ENCODE results near the gene NR2C1. TPM values are rescaled to one million over a fixed set of nuclear protein-coding genes. Genes with fewer than 3 reads are reported as not detected.

NR2C1 gene
- total and polyA plus RNA-seq, 8 donors: 8.5 to 54.5 (median 14.6) TPM

DNA sequence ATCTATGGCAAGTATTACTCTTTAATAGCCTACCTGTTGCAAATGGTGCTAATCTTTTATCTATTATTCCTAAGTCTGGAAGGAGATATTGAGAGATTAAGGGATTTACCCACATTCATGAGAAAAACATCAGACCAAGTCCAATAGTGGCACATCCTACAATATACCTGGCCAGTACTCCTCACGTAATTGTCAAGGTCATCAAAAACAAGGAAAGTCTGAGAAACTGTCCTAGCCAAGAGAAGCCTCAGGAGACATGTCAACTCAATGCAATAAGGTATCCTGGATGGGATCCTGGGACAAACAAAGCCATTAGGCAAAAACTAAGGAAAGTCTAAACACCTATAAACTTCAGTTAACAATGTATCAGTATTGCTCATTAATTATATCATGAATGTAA, 12.5 kb downstream of the NR2C1 start:
- Histone ChIP-seq H3K4me1 (no peaks in the 10 kb centered on the region), H3K27ac (no peak overlapping the region), H3K9me3 (no peaks in the 10 kb centered on the region), H3K36me3 (peaks cover 0 to 57% (median 13%) of the 10 kb centered on the region in 3 donors), H3K4me3 (no peak overlapping the region), H3K27me3 (no peaks in the 10 kb centered on the region)
- intact Hi-C loops (cut with DNase I): no loop called here
- ATAC-seq: no peak
- no peak for FAIRE-seq
- TF ChIP-seq CTCF (IDR thresholded peaks at IDR 0.05): no peak
- 66 to 71% methylated on average over 1 of the region's 1 CpG for WGBS, 2 donors
- no peak for DNase-seq

DNA sequence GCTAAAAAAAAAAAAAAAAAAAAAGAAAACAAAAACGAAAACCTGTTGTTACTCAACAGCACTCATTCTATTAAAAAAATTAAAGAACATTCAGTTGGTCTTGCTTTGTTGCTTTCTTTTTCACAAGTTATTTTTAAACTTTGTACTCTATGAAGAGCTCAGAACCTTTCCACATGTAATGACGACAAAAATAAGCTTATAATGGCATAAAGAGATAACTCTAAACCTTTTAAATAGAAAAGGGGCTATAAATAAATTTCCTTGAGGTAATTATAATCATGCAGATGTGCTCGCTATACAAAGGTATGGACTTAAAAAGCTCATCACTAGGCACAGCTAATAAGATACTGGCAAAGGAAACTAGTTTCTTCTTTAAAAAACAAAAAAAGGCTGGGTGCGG, 13.4 kb downstream of the NR2C1 start:
- H3K27ac ChIP-seq: no peak overlapping the region
- H3K27me3 ChIP-seq: no peaks in the 10 kb centered on the region
- H3K9me3 ChIP-seq: no peaks in the 10 kb centered on the region
- H3K36me3 ChIP-seq: peaks cover 0 to 57% (median 13%) of the 10 kb centered on the region in 3 donors
- H3K4me3 ChIP-seq: no peak overlapping the region
- DNase-seq: no peak
- no peak for FAIRE-seq
- intact Hi-C loops (cut with DNase I): no loop called here
- 94 to 97% methylated on average over 4 of the region's 4 CpGs for WGBS, 2 donors
- no peak for ATAC-seq
- no peaks in the 10 kb centered on the region for H3K4me1 ChIP-seq
- no peak for TF ChIP-seq CTCF (IDR thresholded peaks at IDR 0.05)

GRCh38 chr12:95057424-95057823, 16.0 kb downstream of the NR2C1 start:
- Histone ChIP-seq H3K36me3 (peaks cover 0 to 60% (median 12%) of the 10 kb centered on the region in 3 donors), H3K4me3 (no peak overlapping the region), H3K9me3 (no peaks in the 10 kb centered on the region), H3K27ac (no peak overlapping the region), H3K4me1 (no peaks in the 10 kb centered on the region), H3K27me3 (no peaks in the 10 kb centered on the region)
- 98 to 99% methylated on average over 3 of the region's 3 CpGs for WGBS, 2 donors
- intact Hi-C loops (cut with DNase I): no loop called here
- ATAC-seq (no peak), FAIRE-seq (no peak), DNase-seq (no peak)
- TF ChIP-seq CTCF (IDR thresholded peaks at IDR 0.05): no peak

DNA sequence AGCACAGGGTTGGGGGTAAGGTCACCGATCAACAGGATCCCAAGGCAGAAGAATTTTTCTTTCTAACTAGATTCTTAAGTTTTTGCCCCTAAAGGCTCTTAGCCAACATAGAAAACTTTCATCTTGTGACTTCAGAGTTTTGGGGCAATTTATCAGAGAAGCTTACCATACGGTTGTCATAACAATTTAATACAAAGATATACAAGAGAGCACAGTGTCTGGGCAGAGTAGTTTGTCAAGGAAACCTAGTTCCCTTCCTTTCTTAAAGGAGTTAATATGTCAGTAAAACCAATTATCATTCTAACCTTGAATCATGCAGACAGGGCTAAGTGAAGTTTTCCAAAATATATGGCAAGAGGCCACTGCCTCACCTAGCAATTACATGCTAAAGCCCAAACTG, 18.4 kb downstream of the NR2C1 start:
- H3K36me3 ChIP-seq: peaks cover 0 to 54% (median 6%) of the 10 kb centered on the region in 3 donors
- no peak for TF ChIP-seq CTCF (IDR thresholded peaks at IDR 0.05)
- no peak overlapping the region for H3K27ac ChIP-seq
- ATAC-seq (no peak), DNase-seq (no peak), FAIRE-seq (no peak)
- H3K9me3 ChIP-seq: no peaks in the 10 kb centered on the region
- no peak overlapping the region for H3K4me3 ChIP-seq
- WGBS, 2 donors: 88 to 93% methylated on average over 2 of the region's 2 CpGs
- intact Hi-C loops (cut with DNase I): no loop called here
- H3K27me3 ChIP-seq: no peaks in the 10 kb centered on the region
- no peaks in the 10 kb centered on the region for H3K4me1 ChIP-seq

DNA sequence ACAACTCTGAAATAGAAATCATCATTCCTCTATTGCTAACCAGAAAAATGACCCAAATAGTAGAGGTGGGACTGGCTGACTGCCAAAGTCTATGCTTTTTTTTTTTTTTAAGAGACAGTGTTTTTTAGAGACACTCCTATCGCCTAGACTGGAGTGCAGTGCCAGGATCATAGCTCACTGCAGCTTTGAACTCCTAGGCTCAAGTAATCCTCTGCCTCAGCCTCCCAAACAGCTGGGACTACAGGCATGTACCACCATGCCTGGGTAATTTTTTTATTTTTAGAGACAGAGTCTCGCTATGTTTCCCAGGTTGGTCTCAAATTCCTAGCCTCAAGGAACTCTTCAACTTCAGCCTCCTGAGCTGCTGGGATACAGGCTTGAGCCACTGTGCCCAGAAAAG, 19.2 kb downstream of the NR2C1 start:
- Histone ChIP-seq H3K27ac (no peak overlapping the region), H3K27me3 (no peaks in the 10 kb centered on the region), H3K9me3 (no peaks in the 10 kb centered on the region), H3K4me3 (no peak overlapping the region), H3K4me1 (no peaks in the 10 kb centered on the region), H3K36me3 (peaks cover 0 to 48% (median 7%) of the 10 kb centered on the region in 3 donors)
- no peak for ATAC-seq
- no peak for TF ChIP-seq CTCF (IDR thresholded peaks at IDR 0.05)
- WGBS, 2 donors: 83 to 89% methylated on average over 2 of the region's 2 CpGs
- no peak for FAIRE-seq
- no peak for DNase-seq
- intact Hi-C loops (cut with DNase I): no loop called here

All from pancreas (tissue), 10 donors.